Measurements from ENCODE around the gene COL24A1.

The COL24A1 gene

GRCh38 chr1:86069757-86070145, 86.8 kb downstream of the COL24A1 start:
- no peak for DNase-seq

GRCh38 chr1:86068841-86069756, 87.5 kb downstream of the COL24A1 start:
- no peak for DNase-seq

DNA sequence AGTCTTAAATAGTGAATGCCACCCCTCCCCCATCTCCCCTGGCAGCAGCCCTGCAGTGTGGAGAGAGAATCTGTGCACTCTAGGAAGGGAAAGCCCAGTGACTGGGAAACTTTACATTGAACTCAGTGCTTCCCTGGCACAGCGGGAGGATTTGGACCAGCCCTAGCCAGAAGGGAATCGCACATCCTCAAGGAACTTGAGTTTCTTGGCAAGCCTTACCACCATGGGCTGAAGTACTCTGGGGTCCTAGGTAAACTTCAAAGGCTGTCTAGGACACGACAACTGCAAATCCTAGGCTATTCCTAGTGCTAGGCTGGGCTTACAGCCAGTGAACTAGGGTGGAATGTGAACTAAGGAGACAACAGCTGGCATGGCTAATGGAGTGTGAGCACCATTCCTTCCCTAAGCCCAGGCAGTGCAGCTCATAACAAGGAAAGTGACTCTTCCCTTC, 88.3 kb downstream of the COL24A1 start:
- DNase-seq: no peak

DNA sequence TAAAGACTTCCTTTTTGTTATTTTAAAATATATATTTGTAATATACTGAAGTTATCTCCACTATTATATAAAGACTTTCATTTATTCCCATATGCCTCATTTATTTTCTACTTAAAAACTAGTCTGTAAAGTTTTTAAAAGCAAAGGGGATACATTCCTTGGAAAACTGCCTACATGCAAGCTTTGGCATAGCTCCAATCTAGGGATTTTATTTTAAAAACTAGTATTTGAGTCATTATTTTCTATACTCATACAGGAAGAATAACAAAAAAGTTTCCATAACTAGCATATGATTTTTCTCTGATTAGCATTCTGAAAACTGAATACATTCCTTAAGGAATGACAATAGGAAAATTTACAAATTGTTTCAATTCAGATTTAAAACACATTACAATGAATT, 88.9 kb downstream of the COL24A1 start:
- DNase-seq: no peak

DNA sequence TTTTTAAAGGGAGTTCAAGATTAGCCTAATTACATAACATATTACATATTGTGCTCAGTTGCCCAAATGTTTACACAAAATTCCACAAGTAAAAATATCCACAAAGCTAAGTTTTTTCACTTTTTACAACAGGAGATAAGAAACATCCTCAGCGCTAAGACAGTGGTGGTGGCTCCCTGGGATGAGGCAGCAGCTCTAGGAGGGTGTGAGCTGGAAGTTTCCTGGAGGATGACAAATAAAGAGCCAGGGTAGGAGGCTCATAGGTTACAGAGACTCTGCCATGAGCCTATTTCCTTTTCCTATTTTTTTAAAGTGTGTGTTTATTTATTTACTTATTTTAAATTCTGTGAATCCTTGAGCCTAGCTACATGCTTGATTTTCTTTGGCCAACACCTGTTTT, 91.7 kb downstream of the COL24A1 start:
- DNase-seq: no peak

- no peak for DNase-seq
Observed at GRCh38 chr1:86063721-86064120, 92.9 kb downstream of the COL24A1 start.

DNA sequence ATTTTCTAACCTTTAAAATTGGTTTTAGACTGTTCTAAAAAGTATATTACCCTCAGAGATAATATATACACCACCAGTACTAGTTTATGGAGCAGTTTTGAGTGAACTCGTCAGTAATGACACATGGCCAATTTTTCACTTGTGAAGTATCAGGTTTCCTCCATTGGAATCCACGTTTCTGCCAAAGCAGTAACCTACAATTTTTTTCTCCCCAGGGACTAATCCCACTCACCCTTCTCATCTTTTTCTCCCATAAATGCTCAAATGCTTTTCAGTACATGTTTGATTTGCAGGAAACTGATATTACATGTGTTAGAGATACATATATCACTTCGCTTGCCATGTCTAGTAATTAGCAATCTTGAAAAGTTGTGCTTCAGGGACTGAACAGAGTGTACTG, 94.1 kb downstream of the COL24A1 start:
- no peak for DNase-seq

GRCh38 chr1:86061551-86061990, 95.0 kb downstream of the COL24A1 start:
- no peak for DNase-seq

GRCh38 chr1:86054396-86054795, 102.2 kb downstream of the COL24A1 start:
- DNase-seq: no peak

GRCh38 chr1:86052948-86053698, 103.4 kb downstream of the COL24A1 start:
- DNase-seq: no peak

- DNase-seq: no peak
Observed at GRCh38 chr1:86035101-86035500, 121.5 kb downstream of the COL24A1 start.

DNA sequence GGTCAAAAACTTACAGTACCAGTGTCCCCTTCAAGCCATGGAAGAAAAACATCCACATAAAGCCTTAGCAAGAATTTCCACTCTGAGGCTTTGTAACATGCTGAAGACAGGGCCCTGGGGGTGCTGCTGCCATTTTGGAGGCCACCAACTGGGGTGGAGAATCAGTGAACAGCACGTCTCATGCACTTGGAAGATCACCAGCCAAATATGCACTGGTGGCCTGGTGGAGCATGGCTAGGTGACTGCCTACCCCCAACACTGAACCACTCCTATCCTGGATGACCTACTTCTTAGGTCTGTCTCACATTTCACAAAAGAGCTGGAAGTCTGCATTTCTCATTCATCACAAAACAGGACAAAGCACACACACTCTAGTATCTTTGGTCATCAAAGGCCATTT, 126.4 kb downstream of the COL24A1 start:
- DNase-seq: no peak

GRCh38 chr1:86018283-86018923, 138.2 kb downstream of the COL24A1 start:
- DNase-seq: no peak

DNA sequence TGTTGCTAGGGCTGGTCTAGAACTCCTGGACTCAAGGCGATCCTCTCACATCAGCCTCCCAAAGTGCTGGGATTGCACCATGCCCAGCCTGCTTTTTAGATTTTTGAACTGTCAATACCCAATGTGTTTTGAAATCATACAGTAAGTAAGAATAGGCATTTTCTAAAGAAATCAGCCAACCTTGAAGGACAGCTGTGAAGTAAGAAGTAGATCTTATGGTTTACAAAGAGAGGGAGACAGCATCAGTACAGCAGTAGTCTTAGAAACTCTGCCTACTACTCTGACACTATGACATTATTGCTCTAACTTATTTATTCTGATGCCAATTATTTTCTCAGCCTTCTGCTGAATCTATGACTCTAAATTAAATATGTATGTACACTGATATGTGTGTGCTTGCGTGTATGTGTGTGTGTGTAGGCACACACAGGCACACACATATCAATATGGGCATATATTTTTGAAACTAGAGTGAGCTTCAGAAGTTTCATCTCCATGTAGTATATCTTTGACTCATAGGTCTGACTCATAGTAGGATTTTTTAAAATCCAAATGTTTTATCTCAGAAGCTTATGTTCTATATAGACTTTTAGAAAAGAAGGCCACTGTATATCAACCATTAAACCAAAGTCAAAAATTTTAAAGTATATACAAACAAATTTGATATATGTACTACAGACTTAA, 140.4 kb downstream of the COL24A1 start:
- DNase-seq: no peak

- no peak for DNase-seq
Observed at GRCh38 chr1:86015375-86015774, 141.2 kb downstream of the COL24A1 start.

GRCh38 chr1:86000601-86001000, 156.0 kb downstream of the COL24A1 start:
- no peak for DNase-seq

DNA sequence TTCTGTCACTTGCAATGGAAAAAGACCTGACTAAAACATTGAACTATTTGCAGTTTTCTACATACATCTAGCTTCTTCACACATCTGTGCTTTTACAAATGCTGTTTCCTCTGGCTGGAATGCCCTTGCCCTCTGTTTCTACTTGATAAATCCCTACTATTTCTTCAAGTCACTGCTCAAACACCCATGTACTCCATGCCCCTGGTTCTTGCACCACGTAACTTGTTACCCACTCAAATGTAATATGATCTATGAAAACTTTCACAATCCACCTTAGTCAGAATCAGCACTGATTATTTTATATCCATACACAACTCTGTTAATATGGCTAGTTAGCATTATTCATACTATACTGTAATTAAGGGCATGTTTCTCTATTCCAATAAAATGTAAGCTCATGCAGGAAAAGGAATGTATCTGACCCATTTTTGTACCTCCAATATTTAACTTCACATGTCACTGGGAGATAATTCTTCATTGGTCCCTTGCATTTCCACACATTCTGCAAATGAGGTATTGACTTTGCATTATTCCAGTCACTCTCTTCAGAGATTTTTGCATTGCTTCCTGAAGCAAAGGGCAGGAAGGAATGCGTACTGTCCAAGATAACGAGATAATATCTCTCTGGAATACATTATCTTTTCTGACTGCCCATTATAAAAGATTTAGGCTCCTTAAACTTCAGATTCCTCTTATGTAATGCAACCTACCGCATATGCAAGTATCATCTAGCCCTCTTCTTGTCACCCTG, 158.3 kb downstream of the COL24A1 start:
- DNase-seq: no peak

- DNase-seq: no peak
Observed at GRCh38 chr1:85992791-85993190, 163.8 kb downstream of the COL24A1 start.

GRCh38 chr1:85991261-85991660, 165.3 kb downstream of the COL24A1 start:
- no peak for DNase-seq

- DNase-seq: no peak
Observed at GRCh38 chr1:85984636-85985035, 171.9 kb downstream of the COL24A1 start.

DNA sequence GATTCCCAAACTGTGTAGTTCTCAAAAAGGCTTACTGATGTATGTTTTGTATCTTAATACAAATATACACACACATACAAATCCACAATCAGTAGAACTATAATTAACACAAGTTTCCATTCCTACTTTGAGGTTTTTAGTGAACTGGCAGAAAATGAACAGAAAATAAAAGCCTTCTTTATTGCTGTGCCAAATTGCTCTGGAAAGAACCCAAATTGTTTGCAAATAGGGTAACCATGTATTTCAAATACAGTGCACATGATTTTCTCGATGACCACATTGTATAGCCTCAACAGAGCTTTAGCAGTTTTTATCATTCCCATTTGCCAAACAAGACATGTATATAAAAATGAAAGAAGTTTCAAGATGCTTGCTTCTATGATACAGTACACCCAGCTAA, 173.3 kb downstream of the COL24A1 start:
- DNase-seq: no peak
